Lung (tissue), 12 donors: ENCODE measurements around the gene CFAP157. TPM values are rescaled to one million over a fixed set of nuclear protein-coding genes. Genes with fewer than 3 reads are reported as not detected.

Experiments used
- ATAC-seq: fragments of 200-7000 bp; cut with Tn5 transposase; one replicate; pipeline ENCODE4 v1.9.1; 2020; ENCODE audit warnings: moderate number of reproducible peaks; ENCODE audit not compliant: insufficient read depth, low FRiP score
- DNase-seq, 3 donors: peaks; one replicate each; pipeline ENCODE4 v3.0.0-alpha.2; 2013 to 2017
- H3K27ac ChIP-seq, 2 donors: one replicate each; pipeline ENCODE4 v1.5.1; 2013; ENCODE audit warnings: mild to moderate bottlenecking in 2 of 2, moderate library complexity in 2 of 2, control low read depth in 1 of 2, inconsistent platforms in 1 of 2, low read depth in 1 of 2, low read length in 1 of 2
- H3K27me3 ChIP-seq, 3 donors: one replicate each; pipeline ENCODE4 v1.5.1; 2013; ENCODE audit warnings: low read length in 2 of 3; ENCODE audit not compliant: control insufficient read depth in 3 of 3, insufficient read depth in 3 of 3
- H3K36me3 ChIP-seq, 4 donors: one replicate each; pipeline ENCODE4 v1.5.1; 2013; ENCODE audit warnings: low read length in 4 of 4, mild to moderate bottlenecking in 1 of 4, moderate library complexity in 1 of 4; ENCODE audit not compliant: control insufficient read depth in 4 of 4, insufficient read depth in 4 of 4
- H3K4me1 ChIP-seq, 5 donors: one replicate each; pipeline ENCODE4 v1.5.1; 2013; ENCODE audit warnings: low read length in 5 of 5, mild to moderate bottlenecking in 2 of 5, moderate library complexity in 1 of 5; ENCODE audit not compliant: control insufficient read depth in 5 of 5, insufficient read depth in 5 of 5
- H3K4me3 ChIP-seq: one replicate; pipeline ENCODE4 v1.5.1; 2013; ENCODE audit warnings: mild to moderate bottlenecking, control low read depth, moderate library complexity
- H3K9ac ChIP-seq, 2 donors: one replicate each; pipeline ENCODE4 v1.5.1; 2013; ENCODE audit warnings: low read length in 2 of 2, control low read depth in 1 of 2; ENCODE audit not compliant: insufficient read depth in 1 of 2
- H3K9me3 ChIP-seq, 4 donors: one replicate each; pipeline ENCODE4 v1.5.1; 2013; ENCODE audit warnings: low read length in 3 of 4, mild to moderate bottlenecking in 1 of 4, moderate library complexity in 1 of 4; ENCODE audit not compliant: control insufficient read depth in 4 of 4, insufficient read depth in 3 of 4
- WGBS, 2 donors: extraction: QIAGEN DNeasy Blood & Tissue Kit; methylation state at CpG; one replicate each; pipeline ENCODE4 v1.1.7; 2013; 5-methylcytosine and 5-hydroxymethylcytosine counted together
- polyA plus RNA-seq, 2 donors: library from polyadenylated mRNA; stranded (reverse); fragments of 200-250 nt; gene quantifications; one replicate each; pipeline ENCODE4 v1.2.1, GENCODE V29; 2013
- total RNA-seq, 2 donors: library from RNA; depleted of rRNA in 1 of 2; stranded (reverse); fragments of >200 nt in 1 of 2; gene quantifications; one replicate each; pipeline ENCODE4 v1.2.1, GENCODE V29; 2014 to 2021
- TF ChIP-seq, protein P1 (sequence below): IDR thresholded peaks from 2 replicates; pipeline ENCODE4 v1.5.1; 2012; ENCODE audit warnings: mild to moderate bottlenecking; ENCODE audit errors: control extremely low read depth, extremely low read depth
- donor health status: control.
- donor health status: control.
- donor health status: Bipolar disorder and iron deficiency.
- donor health status: healthy.
- donor health status: DM: yes; HTN: yes; CAD: no.

Gene CFAP157
- total and polyA plus RNA-seq, 4 donors = 14.6 to 40.6 (median 16.1) TPM

- H3K36me3 ChIP-seq = no peaks in the 10 kb centered on the region
- 14% methylated on average over 41 of the region's 41 CpGs for WGBS, 2 donors
- H3K4me3 ChIP-seq = no peak overlapping the region
- DNase-seq (peak; percentile 97 to 98 (median 97)), ATAC-seq (peak; percentile 99)
- H3K27me3 ChIP-seq = no peaks in the 10 kb centered on the region
- TF ChIP-seq, protein P1, sequence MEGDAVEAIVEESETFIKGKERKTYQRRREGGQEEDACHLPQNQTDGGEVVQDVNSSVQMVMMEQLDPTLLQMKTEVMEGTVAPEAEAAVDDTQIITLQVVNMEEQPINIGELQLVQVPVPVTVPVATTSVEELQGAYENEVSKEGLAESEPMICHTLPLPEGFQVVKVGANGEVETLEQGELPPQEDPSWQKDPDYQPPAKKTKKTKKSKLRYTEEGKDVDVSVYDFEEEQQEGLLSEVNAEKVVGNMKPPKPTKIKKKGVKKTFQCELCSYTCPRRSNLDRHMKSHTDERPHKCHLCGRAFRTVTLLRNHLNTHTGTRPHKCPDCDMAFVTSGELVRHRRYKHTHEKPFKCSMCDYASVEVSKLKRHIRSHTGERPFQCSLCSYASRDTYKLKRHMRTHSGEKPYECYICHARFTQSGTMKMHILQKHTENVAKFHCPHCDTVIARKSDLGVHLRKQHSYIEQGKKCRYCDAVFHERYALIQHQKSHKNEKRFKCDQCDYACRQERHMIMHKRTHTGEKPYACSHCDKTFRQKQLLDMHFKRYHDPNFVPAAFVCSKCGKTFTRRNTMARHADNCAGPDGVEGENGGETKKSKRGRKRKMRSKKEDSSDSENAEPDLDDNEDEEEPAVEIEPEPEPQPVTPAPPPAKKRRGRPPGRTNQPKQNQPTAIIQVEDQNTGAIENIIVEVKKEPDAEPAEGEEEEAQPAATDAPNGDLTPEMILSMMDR = no peak
- H3K27ac ChIP-seq = peak overlapping the region; percentile 74 to 84
- peak overlapping the region; percentile 26 to 31 for H3K9ac ChIP-seq
- peaks cover 0 to 4% (median 0%) of the 10 kb centered on the region in 5 donors for H3K4me1 ChIP-seq
- H3K9me3 ChIP-seq = no peaks in the 10 kb centered on the region
Measured at GRCh38 chr9:127698985-127699670, 7.7 kb upstream of the CFAP157 start.

GRCh38 chr9:127700140-127700539 is 6.6 kb upstream of the CFAP157 start:
- Histone ChIP-seq H3K27me3 (no peaks in the 10 kb centered on the region), H3K27ac (no peak overlapping the region), H3K4me1 (peaks cover 0 to 4% (median 0%) of the 10 kb centered on the region in 5 donors), H3K9me3 (no peaks in the 10 kb centered on the region), H3K9ac (no peak overlapping the region), H3K4me3 (no peak overlapping the region), H3K36me3 (no peaks in the 10 kb centered on the region)
- ATAC-seq (no peak), DNase-seq (no peak)
- WGBS, 2 donors = 99 to 100% methylated on average over 2 of the region's 2 CpGs
- TF ChIP-seq, protein P1 = no peak

DNA sequence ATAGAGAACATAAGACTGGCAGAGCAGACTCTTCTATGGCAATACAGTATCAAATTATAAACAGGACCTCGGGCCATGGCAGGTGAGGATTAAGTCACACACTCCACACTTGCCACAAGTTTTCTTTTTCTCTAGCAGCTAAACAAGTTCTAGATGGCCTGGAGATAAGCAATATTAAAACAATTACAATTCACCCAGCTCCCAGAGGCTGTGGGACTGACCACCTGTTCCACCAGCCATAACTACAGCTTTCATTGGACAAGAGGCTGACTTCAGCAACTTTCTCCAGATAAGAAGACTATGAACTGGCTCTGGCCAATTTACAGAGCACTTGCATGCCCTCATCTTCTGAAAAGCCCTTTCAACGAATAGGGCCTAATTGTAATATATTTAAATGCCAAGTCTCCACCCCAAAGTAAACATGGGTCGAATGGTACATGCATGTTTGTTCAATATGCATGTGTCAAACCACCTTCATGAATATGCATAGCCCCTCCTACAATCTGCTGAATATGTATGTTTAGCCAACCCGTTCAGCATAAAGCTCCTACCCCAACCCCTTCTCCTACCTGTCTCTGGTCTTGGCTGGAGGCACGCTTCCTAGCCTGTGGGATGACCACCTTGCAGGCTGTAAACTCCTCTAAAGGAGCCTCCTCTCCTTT is 6.1 kb upstream of the CFAP157 start:
- Histone ChIP-seq H3K4me1 (peaks cover 0 to 9% (median 0%) of the 10 kb centered on the region in 5 donors), H3K27me3 (no peaks in the 10 kb centered on the region), H3K27ac (no peak overlapping the region), H3K9me3 (no peaks in the 10 kb centered on the region), H3K36me3 (no peaks in the 10 kb centered on the region), H3K9ac (no peak overlapping the region), H3K4me3 (no peak overlapping the region)
- no peak for ATAC-seq
- DNase-seq = no peak
- 75 to 79% methylated on average over 5 of the region's 5 CpGs for WGBS, 2 donors
- TF ChIP-seq, protein P1 = no peak
